ENCODE measurements around the gene TMEM156.
"Not testable (repeated sequence)": the region's sequence is repeated elsewhere in the genome, so short reads cannot be mapped to it uniquely, and the experiment has no call there.

TMEM156 gene

DNA sequence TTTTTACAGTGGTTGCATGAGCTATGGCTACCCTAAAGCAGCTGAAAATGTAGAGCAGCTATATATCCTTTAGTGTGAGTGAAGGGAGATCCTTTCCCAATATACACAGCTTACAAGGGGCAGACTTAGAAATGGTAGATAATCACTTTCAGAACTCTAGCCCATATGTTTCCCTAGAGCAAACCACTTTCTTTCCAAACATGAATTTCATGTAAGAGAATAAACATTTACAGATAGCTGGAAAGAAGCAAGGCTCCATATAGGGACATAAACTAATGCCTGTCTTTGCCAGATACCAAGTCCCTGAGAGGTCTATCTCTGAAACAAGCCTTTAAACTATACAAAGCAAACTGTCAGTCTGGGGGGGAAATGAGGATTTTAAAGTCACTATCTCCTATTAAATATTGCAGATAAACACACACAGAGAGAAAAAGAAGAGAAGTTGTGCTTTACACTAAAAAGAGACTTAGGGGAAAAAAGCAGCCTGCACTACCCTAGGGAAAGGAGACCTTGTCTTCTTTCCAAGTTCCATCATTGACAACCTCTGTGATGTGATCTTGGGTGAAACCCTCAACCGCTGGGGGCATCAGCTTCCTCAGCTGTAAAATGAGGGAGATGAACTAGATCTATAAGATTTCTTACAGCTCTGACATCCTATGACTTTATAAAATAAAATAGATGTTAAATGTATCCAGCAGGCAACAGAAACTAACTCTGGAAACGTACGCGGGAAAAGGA, 73.6 kb downstream of the TMEM156 start:
- no peak for DNase-seq (ENCODE audit: low read depth in 2 of 2, low spot score in 1 of 2)

DNA sequence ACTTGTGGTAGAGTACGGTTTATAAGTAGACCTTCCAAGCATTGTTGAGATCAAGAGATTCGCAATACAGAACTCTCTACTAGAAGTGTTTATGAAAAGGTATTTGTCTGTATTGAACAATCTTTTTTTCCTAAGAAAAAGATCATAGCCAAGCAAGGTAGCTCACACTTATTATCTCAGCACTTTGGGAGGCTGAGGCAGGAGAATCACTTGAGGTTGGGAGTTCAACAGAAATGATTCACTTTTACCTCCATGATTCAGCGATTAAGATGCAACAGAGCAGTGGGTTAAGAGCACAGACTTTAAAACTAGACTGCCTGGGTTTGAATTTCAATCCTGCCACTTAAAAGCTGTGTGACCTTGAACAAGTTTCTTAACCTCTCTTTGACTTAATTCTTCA, 74.3 kb downstream of the TMEM156 start:
- DNase-seq (ENCODE audit: low read depth in 2 of 2, low spot score in 1 of 2) = no peak

DNA sequence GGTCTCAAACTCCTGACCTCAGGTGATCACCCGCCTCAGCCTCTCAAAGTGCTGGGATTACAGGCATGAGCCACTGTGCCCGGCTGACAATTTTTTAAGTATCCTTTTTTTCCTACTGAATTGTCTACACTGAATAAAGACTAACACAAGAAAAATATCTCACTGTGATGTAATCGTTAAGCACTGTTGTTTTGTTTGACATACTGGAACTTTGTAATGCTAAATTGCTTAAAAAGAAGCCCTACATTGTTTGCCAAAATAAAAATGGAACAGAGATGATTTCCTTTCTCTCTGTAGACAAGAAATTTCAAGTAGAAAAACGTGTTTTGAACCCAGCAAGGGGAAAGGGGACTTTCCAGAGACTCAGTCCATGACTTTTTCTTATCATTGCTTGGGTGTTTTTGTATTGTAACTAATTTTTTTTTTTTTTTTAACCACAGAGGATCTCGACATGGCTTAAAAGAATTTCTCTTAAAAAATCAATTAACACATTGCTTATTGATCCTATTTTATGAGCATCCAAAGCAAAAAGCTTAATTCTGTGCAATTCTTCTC, 74.9 kb downstream of the TMEM156 start:
- DNase-seq (ENCODE audit: low read depth in 2 of 2, low spot score in 1 of 2) = no peak

GRCh38 chr4:38955957-38956356, 76.3 kb downstream of the TMEM156 start:
- no peak for DNase-seq (ENCODE audit: low read depth in 2 of 2, low spot score in 1 of 2)

- DNase-seq (ENCODE audit: low read depth in 2 of 2, low spot score in 1 of 2) = no peak
Measured at GRCh38 chr4:38954727-38955126, 77.5 kb downstream of the TMEM156 start.

GRCh38 chr4:38952017-38952416, 80.2 kb downstream of the TMEM156 start:
- no peak for DNase-seq (ENCODE audit: low read depth in 2 of 2, low spot score in 1 of 2)

GRCh38 chr4:38951598-38951997, 80.6 kb downstream of the TMEM156 start:
- DNase-seq (ENCODE audit: low read depth in 2 of 2, low spot score in 1 of 2) = no peak

DNA sequence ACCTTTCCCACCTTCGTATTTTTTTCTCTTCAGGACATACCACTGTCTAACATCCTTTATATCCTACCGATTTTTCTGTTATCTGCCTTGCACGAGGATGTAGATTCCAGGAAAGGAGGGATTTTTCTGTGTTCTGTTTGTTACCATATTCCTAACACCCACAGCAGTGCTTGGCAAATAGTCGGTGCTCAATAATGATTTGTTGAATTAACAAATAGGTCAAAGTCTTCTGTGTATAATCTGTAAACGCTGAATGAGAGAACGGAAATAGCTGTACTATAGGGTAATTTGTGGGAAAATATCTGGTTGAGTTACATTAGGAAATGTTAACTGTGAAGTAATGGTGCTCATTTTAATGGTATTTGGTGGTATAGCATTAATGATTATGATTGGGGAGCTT, 81.5 kb downstream of the TMEM156 start:
- no peak for DNase-seq (ENCODE audit: low read depth in 2 of 2, low spot score in 1 of 2)

DNA sequence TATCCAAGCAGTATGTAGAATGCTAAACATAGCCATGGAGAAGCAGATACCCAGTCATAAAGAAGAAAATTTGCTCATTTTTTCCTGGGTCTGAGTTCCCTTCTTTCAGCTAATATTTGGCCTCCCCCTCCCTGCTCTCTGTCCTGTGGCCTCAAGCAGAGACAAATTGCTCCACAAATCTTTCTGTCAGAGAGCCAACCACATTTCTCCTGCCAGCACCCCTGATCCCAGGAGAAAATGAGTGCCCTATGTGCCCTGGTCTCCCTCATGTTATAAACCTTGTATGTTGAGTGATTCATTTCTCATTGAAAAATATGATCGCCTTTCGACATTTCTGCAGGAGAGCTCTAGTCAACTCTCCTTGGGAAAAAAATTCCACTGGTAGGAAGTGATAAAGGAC, 82.0 kb downstream of the TMEM156 start:
- DNase-seq (ENCODE audit: low read depth in 2 of 2, low spot score in 1 of 2) = no peak

DNA sequence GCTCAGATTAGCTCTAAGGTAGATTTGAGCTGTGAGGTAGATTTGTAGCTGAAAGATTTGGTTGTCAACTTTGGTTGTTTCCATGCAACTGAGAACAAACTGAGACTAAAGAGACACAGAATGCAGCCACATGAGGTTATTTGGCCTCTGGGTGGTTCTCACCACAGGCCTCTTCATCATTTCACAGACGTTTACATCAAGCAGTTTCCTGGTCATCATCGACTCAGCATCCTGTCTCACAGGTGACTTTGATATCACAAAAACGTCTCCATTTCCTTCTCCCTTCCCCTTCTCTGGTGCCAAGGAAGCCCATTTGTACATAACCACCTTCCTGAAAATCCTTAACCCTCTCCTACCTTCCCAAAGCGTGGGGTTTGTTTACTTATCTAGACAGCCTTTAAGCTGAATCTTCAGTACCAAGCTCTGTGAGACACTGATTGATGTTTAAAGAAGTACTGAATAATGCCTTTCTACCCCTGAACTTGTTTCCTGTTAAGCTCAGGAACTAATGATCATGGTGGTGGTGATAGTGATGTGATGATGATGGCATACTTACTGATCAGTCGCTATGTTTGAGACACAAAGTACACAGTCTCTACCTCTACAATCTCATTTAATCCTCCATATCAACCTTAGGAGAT, 82.7 kb downstream of the TMEM156 start:
- DNase-seq (ENCODE audit: low read depth in 2 of 2, low spot score in 1 of 2) = no peak

DNA sequence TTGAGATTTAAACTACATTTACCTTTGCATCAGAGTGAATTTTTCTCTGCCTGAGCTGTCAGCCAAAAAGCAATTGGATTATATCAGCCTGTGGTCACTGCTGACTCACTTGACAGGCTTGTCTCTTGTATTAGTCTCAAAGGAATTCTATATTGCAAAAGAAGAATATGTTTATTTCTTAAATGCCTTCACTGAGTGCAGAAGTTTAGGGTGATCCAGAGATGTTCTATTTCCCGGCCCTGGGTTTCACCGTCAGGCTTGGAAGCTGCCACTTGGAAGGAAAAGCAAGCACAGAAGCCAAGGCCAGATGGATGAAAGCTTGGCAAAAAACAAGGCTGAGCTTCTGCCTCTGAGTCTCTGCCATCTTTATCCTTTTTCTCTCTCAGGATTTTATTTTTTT, 83.7 kb downstream of the TMEM156 start:
- DNase-seq (ENCODE audit: low read depth in 2 of 2, low spot score in 1 of 2) = no peak

DNA sequence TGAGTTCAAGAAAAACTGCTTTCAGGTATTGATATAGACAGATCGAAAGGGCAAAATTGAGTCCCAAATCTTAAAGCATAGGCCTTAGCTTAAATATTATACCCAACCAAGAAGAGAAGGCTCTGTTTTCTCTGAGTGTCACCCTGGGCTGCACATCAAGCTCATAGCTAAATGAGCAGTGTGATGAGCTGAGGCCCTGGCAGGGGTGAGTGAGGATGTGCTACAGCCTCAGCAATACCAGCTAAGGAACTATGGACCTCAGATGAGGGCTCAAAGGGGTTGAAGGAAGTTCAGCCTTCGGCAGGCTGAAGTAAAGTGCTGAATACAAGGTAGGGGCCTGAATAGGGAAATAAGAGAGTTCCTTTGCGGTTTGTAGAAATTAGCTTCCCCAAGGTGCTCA, 85.3 kb downstream of the TMEM156 start:
- DNase-seq (ENCODE audit: low read depth in 2 of 2, low spot score in 1 of 2) = no peak

DNA sequence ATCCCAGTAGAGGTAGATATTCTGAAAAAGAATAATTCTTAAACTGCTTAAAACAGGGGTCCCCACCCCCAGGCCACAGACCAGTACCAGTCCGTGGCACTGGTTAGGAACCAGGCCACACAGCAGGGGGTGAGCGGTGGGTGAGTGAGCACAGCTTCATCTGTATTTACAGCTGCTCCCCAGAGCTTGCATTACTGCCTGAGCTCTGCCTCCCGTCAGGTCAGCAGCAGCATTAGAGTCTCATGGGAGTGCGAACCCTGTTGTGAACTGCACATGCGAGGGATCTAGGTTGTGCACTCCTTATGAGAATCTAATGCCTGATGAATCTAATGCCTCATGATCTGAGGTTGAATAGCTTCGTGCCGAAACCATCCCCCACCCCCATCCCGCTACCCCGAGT, 87.8 kb downstream of the TMEM156 start:
- DNase-seq (ENCODE audit: low read depth in 2 of 2, low spot score in 1 of 2) = no peak

DNA sequence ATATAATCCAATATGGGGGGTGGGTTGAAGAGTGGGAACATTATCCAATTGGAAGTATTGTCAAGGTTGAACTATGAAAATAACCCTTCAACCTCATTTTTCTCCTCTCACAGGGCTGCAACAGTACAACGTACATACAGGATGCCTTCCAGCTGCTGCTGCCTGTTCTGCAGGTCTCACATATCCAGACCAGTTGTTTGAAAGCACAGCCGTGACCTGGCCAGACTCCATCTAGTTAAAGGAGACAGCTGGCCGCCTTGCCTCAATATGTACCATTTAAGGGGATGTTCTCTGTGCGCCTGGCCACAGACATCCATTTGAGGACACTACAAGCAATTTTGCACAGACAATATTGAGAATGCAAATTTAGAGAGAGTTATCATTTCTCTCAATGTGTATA, 88.9 kb downstream of the TMEM156 start:
- DNase-seq (ENCODE audit: low read depth in 2 of 2, low spot score in 1 of 2) = no peak

GRCh38 chr4:38941906-38942305, 90.3 kb downstream of the TMEM156 start:
- not testable (repeated sequence) for DNase-seq (ENCODE audit: low read depth in 2 of 2, low spot score in 1 of 2)

GRCh38 chr4:38940476-38940875, 91.7 kb downstream of the TMEM156 start:
- no peak for DNase-seq (ENCODE audit: low read depth in 2 of 2, low spot score in 1 of 2)

- DNase-seq (ENCODE audit: low read depth in 2 of 2, low spot score in 1 of 2) = no peak
Measured at GRCh38 chr4:38939165-38939564, 93.0 kb downstream of the TMEM156 start.

- no peak for DNase-seq (ENCODE audit: low read depth in 2 of 2, low spot score in 1 of 2)
Measured at GRCh38 chr4:38935391-38936073, 96.7 kb downstream of the TMEM156 start.

- DNase-seq (ENCODE audit: low read depth in 2 of 2, low spot score in 1 of 2) = no peak
Measured at GRCh38 chr4:38931125-38931524, 101.1 kb downstream of the TMEM156 start.

- DNase-seq (ENCODE audit: low read depth in 2 of 2, low spot score in 1 of 2) = no peak
Measured at GRCh38 chr4:38930707-38931106, 101.5 kb downstream of the TMEM156 start.

- DNase-seq (ENCODE audit: low read depth in 2 of 2, low spot score in 1 of 2) = no peak
Measured at GRCh38 chr4:38930204-38930603, 102.0 kb downstream of the TMEM156 start.

DNA sequence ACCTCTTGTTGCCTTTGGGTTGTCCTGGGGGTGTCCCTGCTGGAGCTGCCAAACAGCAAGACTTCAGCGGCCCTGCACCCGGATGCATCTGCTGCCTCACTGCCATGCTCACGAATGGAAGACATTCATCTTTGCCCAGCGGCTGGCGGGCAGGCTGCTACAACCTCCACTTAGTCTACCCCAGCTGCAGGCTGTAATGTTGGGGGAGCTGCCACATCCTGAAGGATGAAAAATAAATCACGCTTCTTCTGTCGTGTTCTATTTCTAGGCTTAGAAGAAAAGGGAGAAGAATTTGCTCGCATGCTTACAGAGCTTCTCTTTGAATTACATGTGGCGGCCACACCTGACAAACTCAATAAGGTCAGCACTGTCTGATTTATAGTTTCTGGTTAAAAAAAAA, 103.2 kb downstream of the TMEM156 start:
- no peak for DNase-seq (ENCODE audit: low read depth in 2 of 2, low spot score in 1 of 2)

All from stimulated activated CD8-positive, alpha-beta memory T cell treated with anti-CD3 and anti-CD28 coated beads, Interleukin-4, amount 100 ng/mL, for 1 hour (primary cell).